HG02938 (cell line): ENCODE results near the gene LRRC4C.

Experiments
- ATAC-seq: cut with Tn5 transposase; IDR thresholded peaks from one replicate; pipeline ENCODE4 v1.9.1; 2021; ENCODE audit warnings: mild to moderate bottlenecking, moderate library complexity; ENCODE audit not compliant: unreplicated experiment

LRRC4C gene

GRCh38 chr11:41133023-41133422, 326.4 kb downstream of the LRRC4C start:
- no peak for ATAC-seq

DNA sequence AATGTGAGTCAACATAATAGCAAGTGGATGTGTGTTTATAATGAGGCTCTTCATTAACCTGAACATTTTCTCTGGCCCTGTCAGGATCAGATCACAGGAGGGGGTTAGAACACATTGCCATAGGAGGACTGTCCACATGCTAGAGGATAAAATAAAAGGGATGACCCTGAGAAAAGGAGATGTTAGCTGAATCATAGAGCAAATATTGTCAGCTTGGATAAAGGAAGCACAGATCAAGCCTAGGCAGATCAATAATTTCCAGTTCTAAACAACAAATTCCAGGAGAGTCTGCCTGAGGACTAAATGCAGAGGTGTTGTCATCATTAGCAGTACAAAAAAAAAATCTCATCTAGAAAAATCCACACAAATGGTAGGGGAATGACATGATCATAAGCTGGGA, 337.9 kb downstream of the LRRC4C start:
- no peak for ATAC-seq

DNA sequence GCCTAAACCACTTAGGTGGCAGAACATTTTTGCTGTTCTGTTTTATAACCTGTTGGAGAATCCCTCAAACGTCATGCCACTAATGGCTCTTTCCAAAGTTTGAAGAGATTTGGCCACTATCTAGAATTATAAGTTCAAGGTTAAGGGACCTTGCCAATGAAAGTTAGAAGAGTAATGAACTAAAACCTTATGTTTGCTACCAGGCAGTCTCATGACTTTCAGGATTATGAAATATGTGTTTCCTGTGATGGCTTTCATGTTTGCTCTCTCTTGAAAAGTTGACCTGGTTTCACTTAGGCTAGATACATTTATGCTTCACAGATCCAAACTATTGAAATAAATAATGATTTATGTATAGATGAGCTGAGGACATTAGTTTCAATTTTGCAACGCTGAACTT, 340.0 kb downstream of the LRRC4C start:
- no peak for ATAC-seq

DNA sequence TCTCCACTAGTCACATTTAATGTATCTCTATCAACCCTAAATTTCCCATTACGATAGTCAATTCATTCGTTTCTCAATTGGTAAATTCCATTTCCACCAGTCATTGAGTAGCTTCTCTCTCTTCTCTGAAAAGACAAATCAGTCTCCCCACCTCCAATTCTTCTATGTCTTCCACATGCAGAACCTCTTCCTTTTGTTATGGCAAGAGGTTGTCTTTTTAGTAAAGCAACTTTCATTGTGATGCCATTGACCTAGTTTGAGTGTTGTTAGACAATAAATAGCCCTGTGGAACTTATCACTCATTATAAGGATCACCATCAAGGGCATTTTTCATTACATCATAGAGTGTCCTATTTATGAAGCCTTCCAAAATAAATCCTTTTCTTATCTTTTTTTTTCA, 340.9 kb downstream of the LRRC4C start:
- no peak for ATAC-seq

DNA sequence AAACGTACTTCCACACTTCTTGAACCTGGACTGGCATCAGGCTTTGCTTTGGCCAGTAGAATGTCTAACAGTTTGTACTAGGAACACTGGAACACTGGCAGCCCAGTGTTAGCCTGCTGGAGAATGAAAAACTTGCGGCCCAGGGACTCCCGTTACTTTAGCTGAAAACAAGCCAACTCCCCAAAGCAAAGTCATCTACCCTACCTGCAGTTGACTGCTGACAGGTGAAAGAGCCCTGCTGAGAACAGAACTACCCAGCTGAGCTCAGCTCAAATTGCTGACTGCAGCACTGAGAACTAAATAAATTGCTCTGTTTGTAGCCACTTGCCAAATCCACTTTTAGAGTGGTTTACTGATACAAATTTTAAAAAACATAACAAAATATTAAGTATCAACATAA, 342.5 kb downstream of the LRRC4C start:
- ATAC-seq, result no peak

- ATAC-seq, result no peak
These were observed 344.4 kb downstream of the LRRC4C start for GRCh38 chr11:41115066-41115465.

DNA sequence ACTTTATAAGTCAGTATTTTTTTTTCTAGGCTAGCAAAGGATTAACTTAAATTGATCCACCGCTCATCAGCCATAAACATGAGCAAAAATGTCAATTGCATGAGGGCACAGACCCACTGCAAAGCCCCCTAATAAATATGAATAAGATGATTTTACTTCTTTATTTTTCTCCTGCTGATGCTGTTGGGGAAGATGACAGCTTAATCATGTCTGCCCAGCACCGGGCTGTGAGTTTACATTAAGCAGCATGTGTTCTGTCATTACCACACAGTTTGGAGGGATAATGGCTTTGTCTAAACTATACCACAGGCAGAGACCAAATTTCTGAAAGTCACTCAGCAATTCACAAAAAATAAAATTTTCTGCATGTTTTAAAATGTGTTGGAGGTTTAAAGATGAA, 346.3 kb downstream of the LRRC4C start:
- no peak for ATAC-seq

GRCh38 chr11:41110527-41110926, 348.9 kb downstream of the LRRC4C start:
- ATAC-seq, result no peak

- ATAC-seq, result no peak
These were observed 357.0 kb downstream of the LRRC4C start for GRCh38 chr11:41102471-41102870.

GRCh38 chr11:41099654-41100053, 359.8 kb downstream of the LRRC4C start:
- ATAC-seq, result no peak

DNA sequence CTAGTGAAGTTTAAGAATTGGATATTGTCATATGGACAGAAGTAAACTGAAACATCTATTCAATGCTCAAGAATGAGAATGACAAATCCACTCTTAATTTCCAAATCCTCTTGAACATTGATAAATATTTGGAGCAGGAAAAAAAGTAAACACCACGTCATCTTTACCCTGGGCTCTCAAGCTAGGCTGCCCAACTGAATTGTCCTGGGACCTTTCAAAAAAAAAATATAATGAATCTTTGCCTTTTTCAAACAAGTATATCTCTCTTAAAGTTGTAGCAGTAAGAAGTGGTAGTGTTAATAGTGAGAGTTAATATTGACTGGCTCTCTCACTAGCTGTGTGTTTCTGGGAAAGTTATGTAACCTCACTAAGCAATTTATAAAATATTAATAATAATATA, 374.3 kb downstream of the LRRC4C start:
- ATAC-seq, result no peak

GRCh38 chr11:41081756-41082285, 377.6 kb downstream of the LRRC4C start:
- ATAC-seq, result no peak

GRCh38 chr11:41074318-41074717, 385.1 kb downstream of the LRRC4C start:
- ATAC-seq, result no peak

DNA sequence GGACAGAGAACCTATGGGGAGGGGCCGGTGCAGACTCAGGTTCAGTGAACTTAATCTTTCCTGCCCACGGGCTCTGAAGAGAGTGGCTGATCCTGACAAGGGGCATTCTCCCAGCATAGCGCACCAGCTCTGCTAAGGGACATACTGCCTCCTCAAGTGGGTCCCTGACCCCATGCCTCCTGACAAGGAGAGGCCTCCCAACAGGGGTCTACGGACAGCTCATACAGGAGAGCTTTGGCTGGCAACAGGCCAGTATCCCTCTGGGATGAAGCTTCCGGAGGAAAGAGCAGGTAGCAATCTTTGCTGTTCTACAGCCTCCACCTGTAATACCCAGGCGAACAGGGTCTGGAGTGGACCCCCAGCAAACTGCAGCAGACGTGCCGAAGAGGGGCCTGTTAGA, 394.0 kb downstream of the LRRC4C start:
- no peak for ATAC-seq

- ATAC-seq, result no peak
These were observed 401.3 kb downstream of the LRRC4C start for GRCh38 chr11:41058138-41058537.

DNA sequence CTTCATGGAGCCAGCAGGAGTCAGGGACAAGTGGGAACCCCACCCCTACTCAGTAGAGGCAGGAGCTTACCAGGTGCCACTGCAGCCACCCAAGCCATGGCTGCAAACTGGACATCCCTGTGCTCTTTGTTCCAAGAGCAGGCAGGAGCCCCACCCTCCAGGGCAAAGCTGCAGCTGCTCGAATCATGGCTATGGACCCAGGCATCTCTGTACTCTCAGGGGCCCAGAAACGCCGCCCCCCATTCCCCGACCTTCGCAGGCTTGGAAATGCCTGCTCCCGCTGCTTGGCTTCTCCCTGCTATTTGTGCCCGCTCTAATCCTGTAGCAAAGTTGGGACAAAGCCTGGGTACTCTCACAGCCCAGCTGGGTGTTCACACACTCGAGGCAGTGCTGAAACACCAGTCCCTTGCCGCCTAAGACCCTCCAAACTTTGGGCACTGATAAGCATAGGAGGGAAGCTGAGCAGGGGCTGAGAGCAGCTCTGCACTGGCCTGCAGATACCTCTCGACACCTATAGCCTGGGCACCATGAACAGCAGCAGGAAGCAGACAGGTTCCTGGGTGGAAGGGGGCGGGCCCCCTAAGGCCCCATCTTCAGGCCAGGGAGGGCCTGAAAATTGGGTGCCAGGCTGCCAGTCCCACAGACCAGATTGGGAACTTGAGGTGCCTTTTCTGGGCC, 402.4 kb downstream of the LRRC4C start:
- no peak for ATAC-seq

GRCh38 chr11:41053894-41054293, 405.6 kb downstream of the LRRC4C start:
- ATAC-seq, result no peak

DNA sequence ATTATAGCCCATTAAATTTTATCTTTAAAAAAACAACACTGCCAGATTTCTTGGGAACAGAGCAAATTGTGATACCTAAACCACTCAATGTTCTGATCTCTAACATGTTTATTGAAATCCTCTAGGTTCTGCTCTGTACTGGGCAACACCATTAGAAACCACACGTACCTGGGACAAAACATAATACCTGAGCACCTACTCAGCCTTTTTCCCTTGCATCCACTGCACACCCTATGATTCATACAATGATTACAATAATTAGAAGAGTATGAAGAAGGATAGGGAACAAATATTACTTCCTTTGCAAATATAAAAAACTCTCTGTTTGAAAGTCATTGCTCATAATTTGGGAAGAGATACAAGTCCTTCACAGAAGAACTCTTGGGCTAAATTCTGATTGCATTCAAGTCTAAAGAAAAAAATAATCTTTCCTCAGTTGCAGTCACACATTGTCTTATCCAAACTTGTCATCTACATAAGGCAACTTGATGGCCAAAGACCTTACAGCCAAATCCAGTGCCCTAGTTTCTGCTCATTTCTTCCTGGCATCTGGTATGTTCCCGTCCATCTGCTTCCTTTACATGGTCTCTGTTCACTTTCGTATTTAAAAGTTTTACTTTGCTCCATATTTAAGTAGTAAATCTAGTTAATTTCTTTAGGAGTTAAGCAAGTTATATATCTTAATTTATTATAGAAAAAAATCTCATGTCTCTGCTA, 407.4 kb downstream of the LRRC4C start:
- ATAC-seq, result no peak

DNA sequence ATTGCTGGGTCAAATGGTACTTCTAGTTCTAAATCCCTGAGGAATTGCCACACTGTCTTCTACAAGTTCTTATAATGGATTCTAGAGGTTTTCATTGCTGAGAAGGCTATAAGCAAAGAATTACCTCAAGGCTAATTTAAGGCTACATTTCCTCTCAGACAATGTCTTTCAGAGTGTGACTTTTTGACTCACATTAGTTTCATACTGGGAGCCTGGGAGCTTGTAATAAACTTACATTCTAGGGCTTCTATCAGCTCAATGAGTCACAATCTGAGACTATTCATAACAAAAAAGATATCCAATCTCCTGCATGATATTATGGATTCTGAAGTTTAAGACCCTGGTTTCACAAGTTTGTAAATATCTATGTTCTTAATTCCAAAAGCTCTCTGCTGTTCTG, 408.7 kb downstream of the LRRC4C start:
- no peak for ATAC-seq

- ATAC-seq, result no peak
These were observed 412.2 kb downstream of the LRRC4C start for GRCh38 chr11:41047229-41047628.

- no peak for ATAC-seq
These were observed 414.2 kb downstream of the LRRC4C start for GRCh38 chr11:41045266-41045665.

DNA sequence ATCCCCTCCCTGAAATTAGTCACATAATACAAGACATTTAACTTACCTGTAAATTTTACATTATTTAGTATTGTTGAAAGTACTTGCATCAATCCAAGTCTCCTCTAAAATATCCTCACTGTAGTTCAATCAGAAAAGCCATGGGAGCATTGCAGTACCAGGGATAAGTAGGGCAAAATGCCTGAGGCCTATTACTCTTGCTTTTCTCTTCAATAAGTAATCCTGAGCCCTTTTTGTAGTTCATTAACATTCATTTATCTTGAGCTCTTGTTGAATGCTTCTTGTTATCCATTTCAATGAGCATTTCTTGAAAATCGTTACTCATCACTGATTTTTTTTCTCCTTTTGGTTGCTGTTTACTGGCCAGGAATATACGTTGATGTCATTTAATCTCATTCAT, 414.7 kb downstream of the LRRC4C start:
- ATAC-seq, result no peak
